GM15510 (cell line): ENCODE measurements around the gene PIEZO2.

Experiments used
- POLR2A ChIP-seq: IDR thresholded peaks from 3 replicates; pipeline ENCODE4 v1.6.1; 2011; ENCODE audit warnings: borderline replicate concordance; ENCODE audit not compliant: insufficient read length; ENCODE audit errors: extremely low read depth

Gene PIEZO2

DNA sequence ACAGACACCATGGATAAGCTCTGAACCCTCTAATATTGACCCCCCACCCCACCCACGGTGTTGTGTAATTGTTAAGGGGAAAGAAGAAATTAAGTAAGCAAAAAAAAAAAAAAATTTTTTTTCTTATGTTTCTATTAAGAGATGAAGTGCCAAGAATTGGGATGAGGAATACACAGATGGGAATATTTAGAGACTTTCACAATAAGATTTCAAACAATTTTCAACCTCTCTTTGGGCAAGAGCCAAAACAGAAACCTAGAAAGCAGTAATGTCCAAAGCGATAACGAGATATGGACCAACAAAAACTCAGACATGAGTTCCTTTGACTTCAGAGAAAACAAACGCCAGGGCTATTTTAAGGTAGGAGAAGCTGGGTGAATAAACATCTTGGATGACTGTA, 14.4 kb downstream of the PIEZO2 start:
- no peak for TF ChIP-seq POLR2A

DNA sequence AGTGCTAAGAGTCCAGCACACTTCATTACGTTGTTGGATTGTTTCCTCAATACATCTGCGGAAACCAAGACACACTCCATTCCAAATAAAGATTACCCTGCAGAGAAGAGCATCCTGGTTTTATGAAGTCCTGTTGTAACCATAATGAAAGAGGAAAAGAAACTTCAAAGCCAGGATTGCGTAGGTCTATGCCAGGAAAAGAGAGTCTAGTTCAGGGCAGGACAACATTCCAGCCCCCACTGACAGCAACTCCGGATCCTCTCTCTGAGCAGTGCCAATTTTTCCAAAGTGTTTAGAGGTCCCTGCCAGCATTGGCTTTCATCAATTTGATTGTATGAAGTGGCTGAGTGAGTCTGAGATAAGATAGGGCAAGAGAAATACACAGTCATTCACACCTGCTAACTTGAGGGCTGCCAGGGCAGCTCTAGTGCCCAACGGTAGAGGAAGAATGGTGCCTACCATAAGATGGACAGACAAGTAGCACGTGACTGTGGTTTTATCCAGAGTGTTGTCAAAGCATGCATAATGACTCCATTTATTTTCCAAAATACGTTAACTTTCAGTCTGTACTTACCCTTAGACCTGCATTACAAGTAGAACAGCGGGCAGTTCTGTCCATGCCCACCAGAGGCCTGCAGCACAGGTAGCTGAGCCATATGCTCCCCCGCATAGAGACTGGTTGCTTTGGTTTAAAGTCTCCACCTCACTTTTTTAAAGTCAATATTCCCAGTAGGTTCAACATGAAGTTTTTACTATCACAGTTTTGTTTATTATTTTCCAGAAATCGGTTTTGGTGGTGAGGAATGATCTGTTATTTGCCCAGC, 23.7 kb downstream of the PIEZO2 start:
- no peak for TF ChIP-seq POLR2A

DNA sequence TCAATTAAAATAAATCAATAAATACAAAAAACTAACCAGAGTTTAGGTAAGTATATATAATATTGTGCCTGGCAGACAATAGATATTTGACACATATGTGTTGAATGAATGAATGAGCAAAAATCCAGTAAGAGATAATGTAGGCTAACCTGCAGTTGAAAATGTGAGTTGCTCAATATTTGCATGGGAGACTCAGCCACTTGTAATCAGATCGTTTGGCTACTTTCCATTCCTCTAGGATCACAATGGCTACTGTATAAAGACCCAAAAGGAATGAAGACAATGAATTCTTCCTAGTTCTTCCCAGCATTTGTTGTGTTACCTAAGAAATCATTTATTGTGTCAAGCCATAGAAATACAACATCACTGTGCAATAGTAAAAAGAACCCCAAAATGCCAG, 25.3 kb downstream of the PIEZO2 start:
- TF ChIP-seq POLR2A, result no peak

DNA sequence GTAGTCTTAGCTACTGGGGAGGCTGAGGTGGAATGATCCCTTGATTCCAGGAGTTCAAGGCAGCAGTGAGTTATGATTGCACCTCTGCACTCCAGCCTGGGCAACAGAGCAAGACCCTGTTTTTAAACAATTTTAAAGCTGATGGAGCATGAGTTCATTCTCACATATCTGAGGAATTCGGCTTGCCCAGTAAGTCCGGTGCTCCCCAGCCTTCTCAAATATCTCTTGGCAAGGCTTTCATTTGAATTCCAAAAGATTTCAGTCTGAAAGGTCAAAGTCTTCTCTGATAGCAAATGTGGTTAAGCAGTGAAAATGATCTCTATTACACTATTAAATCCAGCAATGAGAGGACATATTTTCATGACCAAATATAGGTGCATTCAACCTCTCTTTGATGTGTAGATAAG, 27.9 kb downstream of the PIEZO2 start:
- no peak for TF ChIP-seq POLR2A

DNA sequence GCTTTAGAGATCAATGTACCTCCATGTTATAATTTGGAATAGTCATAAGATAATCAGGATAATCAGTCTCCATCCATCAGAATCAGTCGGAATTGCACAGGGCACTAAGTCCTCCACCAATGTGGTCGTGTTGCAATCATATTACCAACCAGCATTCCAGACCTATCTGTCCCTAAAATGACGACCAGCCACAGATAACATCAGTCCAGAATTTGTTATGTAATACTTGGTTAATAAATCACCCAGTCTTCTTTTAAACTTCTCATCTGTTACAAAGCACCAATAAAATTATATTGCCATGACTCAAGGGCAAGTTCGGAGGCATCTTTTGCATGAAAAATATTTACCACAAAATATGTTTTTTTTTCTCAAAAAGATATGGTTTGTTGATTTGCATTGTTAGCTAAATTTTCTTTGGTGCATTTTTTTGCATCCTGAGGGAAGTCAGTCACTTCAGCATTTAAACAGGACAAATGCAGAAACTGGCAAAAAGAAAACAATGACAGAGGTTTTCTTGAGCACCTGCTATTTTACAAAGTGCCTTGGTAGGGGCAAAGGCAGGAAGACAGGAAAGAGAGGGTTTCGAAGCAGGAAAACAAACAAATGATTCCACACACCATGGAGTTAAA, 29.3 kb downstream of the PIEZO2 start:
- TF ChIP-seq POLR2A, result no peak

DNA sequence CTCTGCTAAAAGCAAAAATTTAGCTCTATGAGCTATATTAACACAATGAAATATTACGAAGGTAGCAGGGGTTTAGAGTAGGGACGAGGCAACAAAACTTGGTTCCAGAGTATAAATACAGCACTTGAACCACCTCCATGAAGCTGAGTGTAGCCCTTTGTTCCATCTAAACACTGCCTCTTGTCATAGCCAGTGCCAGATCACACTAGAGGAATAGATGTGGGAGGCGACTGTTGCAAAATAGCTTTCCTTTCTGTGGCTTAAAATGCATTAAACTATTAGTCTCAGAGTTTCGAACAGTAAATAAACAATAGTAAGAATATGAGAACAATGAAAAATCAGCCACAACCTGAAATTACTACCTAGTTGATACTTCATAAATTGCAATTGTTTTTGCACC, 29.8 kb downstream of the PIEZO2 start:
- TF ChIP-seq POLR2A, result no peak

DNA sequence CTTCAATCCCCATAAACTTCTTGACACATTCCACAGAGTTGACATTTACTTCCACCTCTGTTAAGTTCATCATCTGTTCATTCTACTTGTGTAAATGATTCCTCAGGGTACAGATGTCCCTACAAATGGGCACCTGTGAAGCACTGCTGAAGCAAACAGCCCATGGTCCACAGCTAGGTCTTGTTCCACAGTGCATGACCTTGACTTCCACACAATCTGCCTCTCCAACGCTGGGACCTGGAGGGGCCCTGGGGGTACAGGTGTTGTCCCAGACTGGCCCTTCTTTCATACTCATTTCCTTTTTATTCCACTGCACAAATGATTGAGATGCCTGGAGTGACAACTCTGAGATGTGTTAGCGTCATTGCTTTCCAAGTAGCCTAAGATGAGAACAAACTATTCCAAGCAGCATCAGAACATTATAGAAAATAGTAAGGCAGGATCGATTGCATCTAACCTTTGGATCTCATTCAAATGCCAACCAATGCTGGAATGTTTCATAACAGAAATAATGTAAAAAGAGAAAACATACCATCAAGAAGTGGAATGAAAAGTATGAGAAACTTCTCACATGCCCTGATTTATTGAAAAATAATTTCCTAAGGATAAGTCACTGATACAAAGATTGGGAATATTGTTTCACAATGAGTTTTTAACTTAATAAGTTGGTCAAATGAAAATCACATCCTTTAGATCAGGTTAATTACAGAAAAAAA, 31.2 kb downstream of the PIEZO2 start:
- no peak for TF ChIP-seq POLR2A

DNA sequence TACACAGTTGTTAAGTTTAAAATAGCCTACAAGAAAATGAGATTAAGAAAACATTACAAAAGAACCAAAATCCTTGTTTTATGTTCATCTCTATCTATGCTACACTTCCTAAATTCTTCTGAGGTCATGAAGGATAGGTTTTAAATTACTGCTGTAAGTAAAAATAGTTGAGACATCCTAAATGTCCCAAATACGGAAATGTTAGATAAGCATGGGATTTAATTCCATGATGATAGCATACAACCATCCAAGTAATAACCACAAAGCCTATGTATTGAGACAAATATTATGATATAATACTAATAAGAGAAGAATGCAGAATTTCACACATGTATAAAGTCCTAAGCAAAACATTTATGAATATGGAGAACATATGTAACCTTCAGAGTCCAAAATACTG, 34.1 kb downstream of the PIEZO2 start:
- TF ChIP-seq POLR2A, result no peak

DNA sequence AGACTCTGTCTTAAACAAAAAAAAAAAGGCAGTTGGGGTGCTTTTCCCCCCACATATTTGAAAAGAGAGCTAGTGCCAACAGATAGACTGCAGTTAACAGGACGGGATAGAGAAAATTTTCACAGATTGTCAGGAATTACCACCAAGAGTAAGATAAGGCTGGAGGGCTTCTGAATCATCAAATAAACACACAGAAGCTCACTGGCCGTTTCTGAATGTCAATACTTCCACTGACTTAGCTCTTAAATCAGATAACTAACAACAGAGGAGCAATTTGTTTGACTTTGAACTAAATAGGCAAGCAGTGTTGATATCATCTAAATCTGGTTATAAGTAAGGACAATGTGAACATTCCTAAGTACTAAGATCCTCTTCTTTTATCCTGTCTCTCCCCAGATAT, 34.7 kb downstream of the PIEZO2 start:
- no peak for TF ChIP-seq POLR2A

DNA sequence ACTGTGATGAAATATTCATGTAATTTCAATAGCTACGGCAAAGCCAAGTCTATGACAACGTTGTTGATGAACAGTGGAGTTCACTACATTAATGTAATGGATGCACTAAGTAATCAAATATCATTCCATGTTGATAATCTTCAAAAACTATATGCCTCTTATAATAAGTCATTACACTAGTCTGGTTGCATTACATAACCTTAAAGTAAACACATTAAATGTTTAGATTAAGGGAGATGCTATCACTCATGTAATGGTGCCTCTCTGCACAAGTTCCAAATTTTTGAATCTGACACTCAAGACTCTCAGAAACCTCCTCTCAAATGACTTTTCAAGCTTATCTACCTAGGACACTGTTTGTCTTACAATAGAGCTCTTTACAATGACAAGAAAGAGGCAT, 35.4 kb downstream of the PIEZO2 start:
- no peak for TF ChIP-seq POLR2A

DNA sequence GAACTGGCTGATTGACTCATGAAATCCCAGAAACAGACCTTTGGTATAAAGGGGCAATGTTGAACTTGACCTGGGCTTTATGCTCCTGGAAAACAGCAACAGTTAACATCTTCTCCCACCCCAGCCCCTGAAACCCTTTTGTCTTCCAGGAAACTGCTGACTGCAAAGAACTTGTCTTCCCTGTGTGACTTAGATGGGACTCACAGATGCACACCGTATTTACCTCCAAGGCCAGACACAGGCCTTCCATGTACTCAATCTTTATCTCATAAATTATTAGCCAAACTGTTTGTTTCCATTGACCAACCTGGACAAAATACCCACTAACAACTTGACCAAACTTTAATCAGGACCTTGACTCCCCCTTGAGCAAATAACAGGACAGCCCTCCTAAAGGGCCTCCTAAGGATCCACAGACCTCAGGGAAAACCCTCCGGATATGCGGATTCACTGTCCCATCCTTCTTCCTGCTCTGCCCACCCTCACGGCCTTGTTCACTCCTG, 36.3 kb downstream of the PIEZO2 start:
- TF ChIP-seq POLR2A, result no peak

DNA sequence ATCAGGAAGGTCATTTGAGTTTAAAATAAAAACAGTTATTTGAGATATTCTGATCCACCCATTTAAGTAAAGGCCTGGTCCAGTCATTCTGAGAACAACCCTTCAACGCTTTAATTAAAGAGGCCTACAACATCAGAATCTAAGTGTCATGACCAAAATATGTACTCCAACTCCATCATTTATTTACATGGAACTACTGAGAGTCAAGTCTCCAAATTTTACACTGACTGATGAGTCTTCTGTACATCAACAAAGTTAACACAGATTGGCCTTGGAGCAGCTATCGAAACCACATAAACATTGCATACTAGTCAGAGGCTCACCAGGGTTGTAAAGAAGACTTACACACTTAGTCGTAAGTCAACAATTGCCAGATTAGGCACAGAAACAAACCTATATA, 37.1 kb downstream of the PIEZO2 start:
- TF ChIP-seq POLR2A, result no peak

DNA sequence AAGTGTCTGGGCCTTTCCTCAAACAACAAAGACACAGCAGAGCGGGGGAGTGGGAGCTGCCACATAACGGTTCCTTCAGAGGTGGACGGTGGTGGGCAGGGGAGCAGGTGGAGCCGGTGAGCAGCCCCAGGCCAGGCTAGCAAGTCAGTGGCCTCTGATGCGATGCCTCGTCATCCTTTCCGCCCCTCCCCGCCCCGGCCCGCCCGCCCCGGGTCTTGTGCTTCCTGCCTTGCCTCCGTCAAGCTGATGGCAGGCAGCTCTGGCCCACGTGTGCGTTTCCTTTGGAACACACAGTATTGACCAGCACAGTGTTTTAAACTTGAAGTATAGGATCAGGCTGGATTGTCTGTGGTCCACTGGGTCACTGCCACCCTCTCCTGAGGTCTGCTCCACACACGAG, 38.9 kb downstream of the PIEZO2 start:
- no peak for TF ChIP-seq POLR2A

DNA sequence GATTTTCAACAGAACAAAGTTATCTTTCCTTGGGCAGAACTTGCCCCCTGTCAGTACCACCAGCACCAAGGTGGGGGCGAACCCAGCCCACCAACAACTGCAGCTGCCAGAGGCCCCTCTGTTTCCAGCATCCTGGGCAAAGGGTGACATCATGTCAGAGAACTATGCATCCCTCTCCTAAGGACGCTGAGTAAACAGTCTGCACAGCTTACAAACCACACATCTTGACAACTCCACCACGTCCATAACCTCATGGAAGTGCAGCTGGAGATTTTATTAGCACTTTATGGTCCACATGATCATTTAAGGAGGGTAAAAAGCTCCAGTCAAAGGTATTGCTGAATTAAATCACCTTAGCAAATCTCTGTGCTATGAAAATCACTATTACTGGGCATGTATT, 40.4 kb downstream of the PIEZO2 start:
- TF ChIP-seq POLR2A, result no peak

DNA sequence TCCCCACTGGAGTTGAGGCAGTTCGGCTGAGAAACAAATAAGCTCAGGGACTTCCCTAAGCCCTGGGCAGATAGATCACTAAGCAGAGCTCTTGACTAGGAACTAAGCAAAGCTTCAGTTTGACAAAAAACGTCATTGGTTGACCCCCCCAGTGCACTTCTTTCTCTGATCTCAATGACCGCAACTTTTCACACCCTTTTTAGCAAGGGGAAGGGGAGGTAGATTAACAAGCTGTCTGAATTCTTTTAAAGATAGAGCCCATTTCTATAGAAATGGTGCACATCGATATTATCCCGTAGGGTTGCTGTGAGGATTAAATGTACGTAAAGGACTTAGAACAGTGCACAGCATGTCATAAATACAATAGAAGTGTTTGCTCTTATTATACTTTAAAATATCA, 42.5 kb downstream of the PIEZO2 start:
- TF ChIP-seq POLR2A, result no peak
